IMR-90 (cell line): Measurements from ENCODE around the gene EIF3K. TPM values are rescaled to one million over a fixed set of nuclear protein-coding genes. Genes with fewer than 3 reads are reported as not detected.
A peak's percentile ranks its signal among the peaks of the same experiment; 100 is the strongest.

ENCODE experiments used
- ATAC-seq: fragments of 200-7000 bp; cut with Tn5 transposase; 2 replicates; pipeline ENCODE4 v1.9.1; 2020; ENCODE audit warnings: low read depth, mild to moderate bottlenecking, moderate library complexity
- BruUV-seq: library from RNA; stranded (reverse); fragments of 400-500 nt; replicated peaks from 2 replicates; lab custom pipeline; 2021; lab: Mats Ljungman, UMichigan
- CTCF ChIA-PET: fragments of 300-600 bp; formaldehyde crosslinking; extraction: SDS; loops from one replicate; lab custom pipeline; 2021; ENCODE audit warnings: antibody characterized with exemption; lab: Yijun Ruan, JAX
- POLR2A ChIA-PET: fragments of 300-600 bp; sonication (Branson Sonifier 250); formaldehyde crosslinking; loops from one replicate; lab custom pipeline; 2022; ENCODE audit warnings: antibody characterized with exemption; ENCODE audit not compliant: unreplicated experiment; lab: Charles Lee
- DNase-seq: peaks from one replicate; pipeline ENCODE4 v3.0.0; 2013
- H2AFZ ChIP-seq: replicated peaks from 2 replicates; pipeline ENCODE3; 2013; ENCODE audit warnings: low read length, mild to moderate bottlenecking; ENCODE audit not compliant: poor library complexity
- H2AK5ac ChIP-seq: 2 replicates; pipeline ENCODE4 v1.6.1; 2013; ENCODE audit warnings: low read depth, low read length, inconsistent platforms
- H2AK9ac ChIP-seq: replicated peaks from 2 replicates; pipeline ENCODE3; 2013; ENCODE audit warnings: mild to moderate bottlenecking, low read depth, low read length, moderate library complexity; ENCODE audit not compliant: poor library complexity
- H2BK120ac ChIP-seq: 2 replicates; pipeline ENCODE4 v1.6.1; 2013; ENCODE audit warnings: low read depth, low read length, inconsistent platforms
- H2BK15ac ChIP-seq: 3 replicates; pipeline ENCODE4 v1.6.1; 2013; ENCODE audit warnings: low read depth, low read length, inconsistent platforms
- H2BK20ac ChIP-seq: 2 replicates; pipeline ENCODE4 v1.6.1; 2013; ENCODE audit warnings: low read depth, mild to moderate bottlenecking, inconsistent platforms, low read length, moderate library complexity
- H2BK5ac ChIP-seq: 2 replicates; pipeline ENCODE4 v1.6.1; 2013; ENCODE audit warnings: mild to moderate bottlenecking, low read depth, low read length, inconsistent platforms; ENCODE audit not compliant: poor library complexity, severe bottlenecking
- H3K14ac ChIP-seq: replicated peaks from 2 replicates; pipeline ENCODE4 v1.6.1; 2013; ENCODE audit warnings: low read depth, low read length, inconsistent platforms
- H3K18ac ChIP-seq: 2 replicates; pipeline ENCODE4 v1.6.1; 2013; ENCODE audit warnings: low read depth, low read length, control low read depth
- H3K23ac ChIP-seq: 2 replicates; pipeline ENCODE4 v1.6.1; 2013; ENCODE audit warnings: low read depth, low read length, inconsistent platforms
- H3K27ac ChIP-seq: 2 replicates; pipeline ENCODE4 v1.5.1; 2013; ENCODE audit warnings: mild to moderate bottlenecking, control low read depth, low read length; ENCODE audit not compliant: insufficient read depth
- H3K27me3 ChIP-seq: 2 replicates; pipeline ENCODE4 v1.6.1; 2013; ENCODE audit warnings: low read length; ENCODE audit not compliant: control insufficient read depth, insufficient read depth
- H3K36me3 ChIP-seq: 2 replicates; pipeline ENCODE4 v1.6.1; 2013; ENCODE audit warnings: low read length, mixed read lengths; ENCODE audit not compliant: control insufficient read depth, insufficient read depth
- H3K4ac ChIP-seq: 2 replicates; pipeline ENCODE4 v1.6.1; 2013; ENCODE audit warnings: low read depth, low read length, inconsistent platforms
- H3K4me1 ChIP-seq: 2 replicates; pipeline ENCODE4 v1.6.1; 2013; ENCODE audit warnings: low read length, mixed read lengths; ENCODE audit not compliant: control insufficient read depth, insufficient read depth
- H3K4me2 ChIP-seq: 2 replicates; pipeline ENCODE4 v1.6.1; 2013; ENCODE audit warnings: low read depth, mild to moderate bottlenecking, control low read depth, low read length, moderate library complexity
- H3K4me3 ChIP-seq: 2 replicates; pipeline ENCODE4 v1.5.1; 2013; ENCODE audit warnings: low read depth, mild to moderate bottlenecking, control low read depth, low read length, moderate library complexity; ENCODE audit not compliant: insufficient read depth
- H3K56ac ChIP-seq: 2 replicates; pipeline ENCODE4 v1.6.1; 2013; ENCODE audit warnings: low read length, inconsistent platforms; ENCODE audit not compliant: insufficient read depth; ENCODE audit errors: extremely low read depth
- H3K79me1 ChIP-seq, 2 experiments: 2 replicates each; pipeline ENCODE4 v1.6.1; 2013; ENCODE audit warnings: low read length in 2 of 2, inconsistent platforms in 1 of 2, low read depth in 1 of 2
- H3K9ac ChIP-seq: 2 replicates; pipeline ENCODE4 v1.6.1; 2013; ENCODE audit warnings: low read depth, low read length, control low read depth
- H3K9me1 ChIP-seq: 2 replicates; pipeline ENCODE4 v1.6.1; 2013; ENCODE audit warnings: low read length, inconsistent platforms; ENCODE audit not compliant: insufficient read depth
- H3K9me3 ChIP-seq: 2 replicates; pipeline ENCODE4 v1.6.1; 2013; ENCODE audit warnings: low read length; ENCODE audit not compliant: control insufficient read depth, insufficient read depth
- H4K20me1 ChIP-seq: 2 replicates; pipeline ENCODE4 v1.6.1; 2013; ENCODE audit warnings: low read length, inconsistent platforms; ENCODE audit not compliant: insufficient read depth
- H4K5ac ChIP-seq: 2 replicates; pipeline ENCODE4 v1.6.1; 2013; ENCODE audit warnings: mild to moderate bottlenecking, low read depth, low read length, control low read depth
- H4K8ac ChIP-seq, 2 experiments: 2 replicates each; pipeline ENCODE4 v1.6.1; 2013; ENCODE audit warnings: low read depth in 2 of 2, low read length in 2 of 2, control low read depth in 1 of 2, inconsistent platforms in 1 of 2
- H4K91ac ChIP-seq: 2 replicates; pipeline ENCODE4 v1.6.1; 2013; ENCODE audit warnings: low read depth, low read length, inconsistent platforms; ENCODE audit not compliant: insufficient read depth
- CTCF ChIP-seq: conservative IDR thresholded peaks from 2 replicates; pipeline ENCODE4 v1.5.1; 2012; ENCODE audit warnings: mild to moderate bottlenecking, low read depth, low read length, improper control_type of control experiment
- ELK1 ChIP-seq: fragments of 150-350 bp; IDR thresholded peaks from 2 replicates; pipeline ENCODE4 v1.6.1; 2016; ENCODE audit warnings: low read depth, mild to moderate bottlenecking, low read length, moderate library complexity, borderline replicate concordance
- MAFK ChIP-seq: IDR thresholded peaks from 2 replicates; pipeline ENCODE4 v1.6.1; 2012; ENCODE audit warnings: low read depth, low read length, improper control_type of control experiment
- MAZ ChIP-seq: IDR thresholded peaks from 2 replicates; pipeline ENCODE4 v1.6.1; 2012; ENCODE audit warnings: low read depth, mild to moderate bottlenecking, low read length, improper control_type of control experiment, moderate library complexity, borderline replicate concordance
- POLR2A ChIP-seq: IDR thresholded peaks from 2 replicates; pipeline ENCODE4 v1.6.1; 2012; ENCODE audit warnings: mild to moderate bottlenecking, low read depth, low read length
- RCOR1 ChIP-seq: IDR thresholded peaks from 2 replicates; pipeline ENCODE4 v1.6.1; 2012; ENCODE audit warnings: mild to moderate bottlenecking, low read length, improper control_type of control experiment; ENCODE audit not compliant: insufficient replicate concordance
- RFX5 ChIP-seq: IDR thresholded peaks from 2 replicates; pipeline ENCODE4 v1.8.0; 2012; ENCODE audit warnings: low read depth, mild to moderate bottlenecking, low read length, moderate library complexity
- SMC3 ChIP-seq: fragments of 150-350 bp; IDR thresholded peaks from 2 replicates; pipeline ENCODE4 v1.6.1; 2016; ENCODE audit warnings: low read depth, mild to moderate bottlenecking, antibody characterized with exemption, low read length, moderate library complexity
- USF2 ChIP-seq: fragments of 150-350 bp; IDR thresholded peaks from 2 replicates; pipeline ENCODE4 v1.6.1; 2017; ENCODE audit warnings: mild to moderate bottlenecking, antibody characterized with exemption, low read length, low read depth
- WGBS, 2 experiments: methylation state at CpG; one replicate each; pipeline versions ENCODE4 v1.1.5 to v1.1.7; 2013; ENCODE audit warnings: missing lambda C conversion rate in 2 of 2; ENCODE audit not compliant: insufficient read length in 1 of 2; ENCODE audit errors: extremely low coverage in 2 of 2; 5-methylcytosine and 5-hydroxymethylcytosine counted together
- dilution Hi-C: fragments of 300-500 bp; cut with HindIII; formaldehyde crosslinking; loops from one replicate; pipeline ENCODE4 v1.14.3; 2018; ENCODE audit warnings: low sequenced_read_pairs; ENCODE audit not compliant: unreplicated experiment
- in situ Hi-C: fragments of 300-500 bp; cut with MboI; formaldehyde crosslinking; loops from 3 replicates; pipeline ENCODE4 v1.14.3; 2019; ENCODE audit warnings: low sequenced_read_pairs, inconsistent platforms, mixed read lengths
- intact Hi-C: fragments of 100-400 bp; cut with micrococcal nuclease; formaldehyde crosslinking; loops from 2 replicates; pipeline ENCODE4 v1.10.0; 2022
- polyA plus RNA-seq, 3 experiments: library from polyadenylated mRNA; depleted of rRNA; stranded (reverse); fragments of >200 nt; gene quantifications; 2 replicates each; pipeline ENCODE4 v1.2.3, GENCODE V29; 2012; ENCODE audit warnings: low replicate concordance in 1 of 3
- total RNA-seq: library from RNA; depleted of rRNA; stranded (reverse); fragments of >200 nt; gene quantifications from 2 replicates; pipeline ENCODE4 v1.2.3, GENCODE V29; 2012

The EIF3K gene
- total and polyA plus RNA-seq, 2 of the 4 experiments (the other 2 are of a cell fraction): 575 to 1,137 TPM

- TF ChIP-seq ELK1: no peak
- no peak for TF ChIP-seq RFX5
- peak; percentile 74; the same call in 1 of the 2 replicates for TF ChIP-seq POLR2A
Observed at GRCh38 chr19:38658462-38659306, 39.7 kb downstream of the EIF3K start (continued).

GRCh38 chr19:38660724-38661123 is 41.7 kb downstream of the EIF3K start:
- intact Hi-C loops: no loop called here
- no peak for ATAC-seq
- 100% methylated on average over 3 of the region's 9 CpGs; no CpG with 5 or more reads in 1 of the 2 experiments for WGBS, 2 experiments
- BruUV-seq: no TSS peak
- Histone ChIP-seq H2BK120ac (peak overlapping the region; percentile 77), H2AK9ac (no peak overlapping the region), H3K14ac (peak overlapping the region; percentile 69), H3K23ac (peak overlapping the region; percentile 61; the same call in 1 of the 2 replicates), H3K18ac (peak overlapping the region; percentile 18; the same call in 1 of the 2 replicates), H3K4me3 (no peak overlapping the region), H3K36me3 (peaks cover 19% of the 10 kb centered on the region), H3K56ac (no peak overlapping the region), H3K79me1 (peaks cover 0 to 65% of the 10 kb centered on the region in 2 experiments; a peak in 2 of 4 replicates), H3K4me2 (no peak overlapping the region), H2BK20ac (peak overlapping the region; percentile 43), H4K20me1 (peaks cover 53% of the 10 kb centered on the region), H2BK5ac (peak overlapping the region; percentile 59), H3K4ac (peak overlapping the region; percentile 84), H3K27ac (peak overlapping the region; percentile 14; the same call in 1 of the 2 replicates), H3K9me1 (peaks cover 51% of the 10 kb centered on the region), H3K9me3 (no peaks in the 10 kb centered on the region), H2AFZ (no peak overlapping the region), H2AK5ac (peak overlapping the region; percentile 64), H4K5ac (0 out of 2 replicates have a peak overlapping the region, but pooled peaks have one; percentile 16), H3K9ac (no peak overlapping the region), H3K27me3 (no peaks in the 10 kb centered on the region), H4K8ac (peak overlapping the region in 1 of 2 experiments; percentile 46; a peak in 2 of 4 replicates), H3K4me1 (peaks cover 52% of the 10 kb centered on the region), H2BK15ac (peak overlapping the region; percentile 57; the same call in 1 of the 3 replicates), H4K91ac (peak overlapping the region; percentile 56)
- dilution Hi-C loops: no loop called here
- CTCF ChIA-PET: no interaction called here
- in situ Hi-C loops: no loop called here
- no peak for DNase-seq
- POLR2A ChIA-PET: no interaction called here
- TF ChIP-seq MAZ: no peak
- TF ChIP-seq SMC3: no peak
- TF ChIP-seq MAFK: no peak
- no peak for TF ChIP-seq USF2
- no peak for TF ChIP-seq RCOR1
- no peak for TF ChIP-seq ELK1
- no peak for TF ChIP-seq CTCF
